Ishikawa (cell line): ENCODE data around the gene HOXA3.

ENCODE experiments used
- CEBPB ChIP-seq: IDR thresholded peaks from 2 replicates; pipeline ENCODE4 v1.6.1; 2012
- CREB1 ChIP-seq: IDR thresholded peaks from 2 replicates; pipeline ENCODE4 v1.6.1; 2012; ENCODE audit warnings: low read depth
- EGR1 ChIP-seq: IDR thresholded peaks from 2 replicates; pipeline ENCODE4 v1.6.1; 2012
- EP300 ChIP-seq: IDR thresholded peaks from 2 replicates; pipeline ENCODE4 v1.6.1; 2012; ENCODE audit warnings: borderline replicate concordance
- FOXM1 ChIP-seq: IDR thresholded peaks from 2 replicates; pipeline ENCODE4 v1.6.1; 2012; ENCODE audit warnings: low read depth, borderline replicate concordance
- MAX ChIP-seq: IDR thresholded peaks from 2 replicates; pipeline ENCODE4 v1.6.1; 2012
- NFIC ChIP-seq: IDR thresholded peaks from 2 replicates; pipeline ENCODE4 v1.6.1; 2012
- RAD21 ChIP-seq: IDR thresholded peaks from 2 replicates; pipeline ENCODE4 v1.6.1; 2012; ENCODE audit warnings: low read depth
- REST ChIP-seq: IDR thresholded peaks from 2 replicates; pipeline ENCODE4 v1.6.1; 2012; ENCODE audit warnings: low read depth, mild to moderate bottlenecking
- TAF1 ChIP-seq: IDR thresholded peaks from 2 replicates; pipeline ENCODE4 v1.6.1; 2012; ENCODE audit warnings: low read depth, mild to moderate bottlenecking
- TCF12 ChIP-seq: IDR thresholded peaks from 2 replicates; pipeline ENCODE4 v1.6.1; 2012; ENCODE audit warnings: low read depth
- TEAD4 ChIP-seq: IDR thresholded peaks from 2 replicates; pipeline ENCODE4 v1.6.1; 2012
- USF1 ChIP-seq: IDR thresholded peaks from 2 replicates; pipeline ENCODE4 v1.6.1; 2012
- YY1 ChIP-seq: IDR thresholded peaks from 2 replicates; pipeline ENCODE4 v1.6.1; 2012; ENCODE audit warnings: low read depth
- ZBTB7A ChIP-seq: IDR thresholded peaks from 2 replicates; pipeline ENCODE4 v1.6.1; 2012; ENCODE audit warnings: low read depth

Gene HOXA3

GRCh38 chr7:27121684-27122076 is 30.7 kb downstream of the HOXA3 start:
- TF ChIP-seq CEBPB: no peak
- no peak for TF ChIP-seq EP300
- TF ChIP-seq USF1: no peak
- TF ChIP-seq CREB1: no peak

- no peak for TF ChIP-seq CREB1
- no peak for TF ChIP-seq FOXM1
- TF ChIP-seq TAF1: no peak
- no peak for TF ChIP-seq TEAD4
- no peak for TF ChIP-seq YY1
- no peak for TF ChIP-seq EP300
- no peak for TF ChIP-seq REST
These were observed 32.9 kb downstream of the HOXA3 start for GRCh38 chr7:27119412-27119911.

- no peak for TF ChIP-seq RAD21
- TF ChIP-seq EGR1: no peak
- no peak for TF ChIP-seq USF1
- TF ChIP-seq MAX: no peak
- no peak for TF ChIP-seq TAF1
- TF ChIP-seq REST: no peak
- TF ChIP-seq YY1: no peak
- TF ChIP-seq TEAD4: no peak
- no peak for TF ChIP-seq CEBPB
These were observed 33.8 kb downstream of the HOXA3 start for GRCh38 chr7:27118580-27118979.

GRCh38 chr7:27117887-27118491 is 34.4 kb downstream of the HOXA3 start:
- TF ChIP-seq CEBPB (no peak), CREB1 (no peak), RAD21 (no peak), TAF1 (no peak), EGR1 (no peak), FOXM1 (no peak), ZBTB7A (no peak), TEAD4 (no peak), TCF12 (no peak), EP300 (no peak), MAX (no peak), REST (no peak), USF1 (no peak), YY1 (no peak), NFIC (no peak)
